Psoas muscle (tissue), 8 donors: ENCODE measurements around the gene SLC2A4. TPM values are rescaled to one million over a fixed set of nuclear protein-coding genes. Genes with fewer than 3 reads are reported as not detected.

Experiments used
- ATAC-seq, 4 donors: fragments of 200-7000 bp; cut with Tn5 transposase; one replicate each; pipeline ENCODE4 v1.9.1; 2020; ENCODE audit warnings: moderate library complexity in 3 of 4, mild to moderate bottlenecking in 2 of 4
- DNase-seq, 2 donors: peaks; one replicate each; pipeline ENCODE4 v3.0.0-alpha.2; 2020
- H3K27ac ChIP-seq: fragments of 200-600 bp; one replicate; pipeline ENCODE4 v1.8.0; 2022
- H3K27me3 ChIP-seq, 3 donors: fragments of 200-600 bp in 1 of 3; one replicate each; pipeline versions ENCODE4 v1.6.1 to v1.8.0; 2013 to 2022; ENCODE audit warnings: low read length in 2 of 3, mild to moderate bottlenecking in 2 of 3, moderate library complexity in 1 of 3; ENCODE audit not compliant: insufficient read depth in 3 of 3
- H3K36me3 ChIP-seq, 2 donors: fragments of 200-600 bp in 1 of 2; one replicate each; pipeline versions ENCODE4 v1.6.1 to v1.8.0; 2013 to 2022; ENCODE audit warnings: low read depth in 1 of 2, mild to moderate bottlenecking in 1 of 2, moderate library complexity in 1 of 2; ENCODE audit not compliant: insufficient read depth in 1 of 2
- H3K4me1 ChIP-seq: fragments of 200-600 bp; one replicate; pipeline ENCODE4 v1.8.0; 2022
- H3K4me3 ChIP-seq: fragments of 200-600 bp; one replicate; pipeline ENCODE4 v1.8.0; 2022; ENCODE audit warnings: mild to moderate bottlenecking
- H3K9me3 ChIP-seq: fragments of 200-600 bp; one replicate; pipeline ENCODE4 v1.8.0; 2022
- CTCF ChIP-seq: fragments of 200-600 bp; IDR thresholded peaks from one replicate; pipeline ENCODE4 v1.8.0; 2022; ENCODE audit warnings: antibody characterized with exemption
- WGBS, 3 donors: extraction: QIAGEN DNeasy Blood & Tissue Kit; methylation state at CpG; one replicate each; pipeline versions ENCODE4 v1.1.6 to v1.1.7; 2013; 5-methylcytosine and 5-hydroxymethylcytosine counted together
- intact Hi-C, 2 donors: fragments of 100-400 bp; cut with DNase I; formaldehyde crosslinking; loops; one replicate each; pipeline versions ENCODE4 v1.11.0 to v1.14.2; 2022
- polyA plus RNA-seq, 3 donors: library from polyadenylated mRNA; stranded (reverse); fragments of 200-250 nt; gene quantifications; one replicate each; pipeline ENCODE4 v1.2.3, GENCODE V29; 2013
- total RNA-seq, 4 donors: library from RNA; stranded (reverse); fragmentation: NEBNext Ultra II Directional in 2 of 4; extraction: Animal tissue kit (Norgen Biotek cat#: 25700) in 2 of 4; gene quantifications; one replicate each; pipeline versions ENCODE4 v1.2.1 to v1.2.4, GENCODE V29; 2021 to 2023
- donor health status: healthy with polysubstance abuse.
- donor health status: DM: no; HTN: no; CAD: no; lungs with moderate emphysema.
- donor health status: Bipolar disorder and iron deficiency.
- donor health status: healthy.
- donor health status: DM: yes; HTN: yes; CAD: no.
- donor health status: DM: no; HTN: no; CAD: no.
- donor health status: DM: no; HTN: no; CAD: no.
- donor health status: DM: yes; HTN: yes; CAD: no.

The SLC2A4 gene
- total and polyA plus RNA-seq, 7 donors: 19.4 to 257 (median 127) TPM

- no peak for TF ChIP-seq CTCF
- 91 to 94% (median 92%) methylated on average over 4 of the region's 4 CpGs for WGBS, 3 donors
- no peaks in the 10 kb centered on the region for H3K27me3 ChIP-seq
- ATAC-seq: no peak
- H3K27ac ChIP-seq: no peak overlapping the region
- peaks cover 2 to 65% of the 10 kb centered on the region in 2 donors for H3K36me3 ChIP-seq
- peaks cover 21% of the 10 kb centered on the region for H3K4me1 ChIP-seq
- no peak overlapping the region for H3K4me3 ChIP-seq
- no peak for DNase-seq
- intact Hi-C loops: no loop called here
- H3K9me3 ChIP-seq: no peaks in the 10 kb centered on the region
Observed at GRCh38 chr17:7254511-7254910, 27.0 kb upstream of the SLC2A4 start.

GRCh38 chr17:7256766-7257456 is 24.6 kb upstream of the SLC2A4 start:
- H3K9me3 ChIP-seq: no peaks in the 10 kb centered on the region
- 88 to 95% (median 91%) methylated on average over 8 of the region's 8 CpGs for WGBS, 3 donors
- no peak overlapping the region for H3K4me3 ChIP-seq
- no peak for TF ChIP-seq CTCF
- peaks cover 2 to 68% of the 10 kb centered on the region in 2 donors for H3K36me3 ChIP-seq
- intact Hi-C loops: no loop called here
- peaks cover 18% of the 10 kb centered on the region for H3K4me1 ChIP-seq
- ATAC-seq (no peak), DNase-seq (no peak)
- H3K27me3 ChIP-seq: peaks cover 0 to 16% (median 6%) of the 10 kb centered on the region in 3 donors
- no peak overlapping the region for H3K27ac ChIP-seq

- Histone ChIP-seq H3K4me1 (peaks cover 11% of the 10 kb centered on the region), H3K27me3 (peaks cover 0 to 36% (median 21%) of the 10 kb centered on the region in 3 donors), H3K4me3 (no peak overlapping the region), H3K36me3 (peaks cover 2 to 59% of the 10 kb centered on the region in 2 donors), H3K9me3 (no peaks in the 10 kb centered on the region), H3K27ac (no peak overlapping the region)
- TF ChIP-seq CTCF: no peak
- intact Hi-C loops: no loop called here
- no peak for DNase-seq
- no peak for ATAC-seq
- WGBS, 3 donors: 82 to 91% (median 90%) methylated on average over 7 of the region's 7 CpGs
Observed at GRCh38 chr17:7258731-7259554, 22.6 kb upstream of the SLC2A4 start.

GRCh38 chr17:7259555-7259889 is 22.0 kb upstream of the SLC2A4 start:
- Histone ChIP-seq H3K27ac (no peak overlapping the region), H3K27me3 (peaks cover 0 to 42% (median 21%) of the 10 kb centered on the region in 3 donors), H3K4me3 (no peak overlapping the region), H3K9me3 (no peaks in the 10 kb centered on the region), H3K4me1 (peaks cover 9% of the 10 kb centered on the region), H3K36me3 (peaks cover 2 to 53% of the 10 kb centered on the region in 2 donors)
- intact Hi-C loops: no loop called here
- no peak for TF ChIP-seq CTCF
- WGBS, 3 donors: 92 to 96% (median 92%) methylated on average over 6 of the region's 6 CpGs
- DNase-seq (no peak), ATAC-seq (no peak)
